HTERT RPE-1 (cell line): Measurements from ENCODE around the gene RABAC1.

Source experiments
- in situ Hi-C: fragments of 300-500 bp; cut with MboI; formaldehyde crosslinking; loops from 4 replicates; pipeline ENCODE4 v1.14.3; 2020; ENCODE audit warnings: low sequenced_read_pairs

RABAC1 gene

GRCh38 chr19:41929536-41930071 is 29.5 kb downstream of the RABAC1 start:
- in situ Hi-C loops = no loop called here

- in situ Hi-C loops = no loop called here
These were observed 30.2 kb downstream of the RABAC1 start for GRCh38 chr19:41928754-41929535.

GRCh38 chr19:41928221-41928683 is 30.9 kb downstream of the RABAC1 start, which contains the start of gene ERFL:
Gene ERFL, minus strand, starts transcription at chr19:41928449. Its CDS starts 15,530 bp downstream, at chr19:41912919.
- in situ Hi-C loops = no loop called here

GRCh38 chr19:41927497-41928192 is 31.5 kb downstream of the RABAC1 start:
- in situ Hi-C loops = no loop called here

- in situ Hi-C loops = no loop called here
These were observed 32.2 kb downstream of the RABAC1 start for GRCh38 chr19:41926763-41927496.

- in situ Hi-C loops = no loop called here
These were observed 32.9 kb downstream of the RABAC1 start for GRCh38 chr19:41926028-41926762.

- in situ Hi-C loops = no loop called here
These were observed 33.7 kb downstream of the RABAC1 start for GRCh38 chr19:41925208-41926003.

GRCh38 chr19:41924151-41925145 is 34.7 kb downstream of the RABAC1 start:
- in situ Hi-C loops = no loop called here

GRCh38 chr19:41923045-41923788 is 35.9 kb downstream of the RABAC1 start:
- in situ Hi-C loops = no loop called here

- in situ Hi-C loops = no loop called here
These were observed 36.5 kb downstream of the RABAC1 start for GRCh38 chr19:41922585-41922984.

GRCh38 chr19:41921577-41922576 is 37.2 kb downstream of the RABAC1 start:
- in situ Hi-C loops = no loop called here

- in situ Hi-C loops = no loop called here
These were observed 38.1 kb downstream of the RABAC1 start for GRCh38 chr19:41920882-41921576.

- in situ Hi-C loops = no loop called here
These were observed 39.0 kb downstream of the RABAC1 start for GRCh38 chr19:41919948-41920712.

- in situ Hi-C loops = no loop called here
These were observed 40.4 kb downstream of the RABAC1 start for GRCh38 chr19:41918653-41919244.

GRCh38 chr19:41918095-41918494 is 41.0 kb downstream of the RABAC1 start:
- in situ Hi-C loops = no loop called here
